DOHH2 (cell line): ENCODE data around the gene KCNK6.

Experiments used
- H3F3A ChIP-seq: fragments of 200-600 bp; sonication (generic), shearing (Covaris generic); 2 replicates; pipeline ENCODE4 v1.6.0; 2016; ENCODE audit warnings: antibody characterized with exemption, mild to moderate bottlenecking; ENCODE audit not compliant: control insufficient read depth, insufficient read depth
- H3K27ac ChIP-seq: fragments of 200-600 bp; sonication (generic); 2 replicates; pipeline ENCODE4 v1.5.1; 2014; ENCODE audit warnings: low read depth, mild to moderate bottlenecking, low read length, moderate library complexity
- H3K27me3 ChIP-seq: fragments of 200-600 bp; sonication (generic); 2 replicates; pipeline ENCODE4 v1.6.1; 2014; ENCODE audit warnings: mild to moderate bottlenecking, low read length, mixed read lengths; ENCODE audit not compliant: control insufficient read depth
- H3K36me3 ChIP-seq: fragments of 200-600 bp; sonication (generic); 2 replicates; pipeline ENCODE4 v1.6.1; 2014; ENCODE audit warnings: mild to moderate bottlenecking, low read length, moderate library complexity, mixed read lengths; ENCODE audit not compliant: control insufficient read depth
- H3K4me1 ChIP-seq: fragments of 200-600 bp; sonication (generic); 2 replicates; pipeline ENCODE4 v1.6.1; 2014; ENCODE audit warnings: mild to moderate bottlenecking, low read length, mixed read lengths; ENCODE audit not compliant: control insufficient read depth
- H3K4me2 ChIP-seq: fragments of 200-600 bp; sonication (generic); 2 replicates; pipeline ENCODE4 v1.6.0; 2014; ENCODE audit warnings: mild to moderate bottlenecking, low read length, moderate library complexity
- H3K4me3 ChIP-seq: fragments of 200-600 bp; sonication (generic); 2 replicates; pipeline ENCODE4 v1.5.1; 2014; ENCODE audit warnings: mild to moderate bottlenecking, low read length, mixed read lengths
- H3K79me2 ChIP-seq: fragments of 200-600 bp; sonication (generic); 2 replicates; pipeline ENCODE4 v1.6.1; 2014; ENCODE audit warnings: mild to moderate bottlenecking, low read length, mixed read lengths; ENCODE audit not compliant: control insufficient read depth
- H3K9me2 ChIP-seq: fragments of 200-600 bp; sonication (generic); replicated peaks from 2 replicates; pipeline ENCODE4 v1.6.1; 2014; ENCODE audit warnings: mild to moderate bottlenecking, low read length, mixed read lengths; ENCODE audit not compliant: control insufficient read depth
- H3K9me3 ChIP-seq: fragments of 200-600 bp; sonication (generic); 2 replicates; pipeline ENCODE4 v1.6.1; 2014; ENCODE audit warnings: antibody characterized with exemption, low read length, mixed read lengths; ENCODE audit not compliant: control insufficient read depth, insufficient read depth
- H4K20me1 ChIP-seq: fragments of 200-600 bp; sonication (generic); 2 replicates; pipeline ENCODE4 v1.6.0; 2014; ENCODE audit warnings: low read depth, mild to moderate bottlenecking, antibody characterized with exemption, low read length, moderate library complexity; ENCODE audit not compliant: control insufficient read depth, insufficient read depth
- EZH2phosphoT487 ChIP-seq: fragments of 200-600 bp; sonication (generic); IDR thresholded peaks from 2 replicates; pipeline ENCODE4 v1.6.1; 2017; ENCODE audit warnings: borderline replicate concordance, mild to moderate bottlenecking, antibody characterized with exemption, low read length, moderate library complexity, mixed read lengths
- TF ChIP-seq, protein P1 (sequence below): fragments of 200-600 bp; sonication (generic); IDR thresholded peaks from one replicate; pipeline ENCODE4 v1.5.1; 2014; ENCODE audit warnings: antibody characterized with exemption, mild to moderate bottlenecking, low read depth, low read length; ENCODE audit not compliant: poor library complexity, severe bottlenecking

KCNK6 gene

DNA sequence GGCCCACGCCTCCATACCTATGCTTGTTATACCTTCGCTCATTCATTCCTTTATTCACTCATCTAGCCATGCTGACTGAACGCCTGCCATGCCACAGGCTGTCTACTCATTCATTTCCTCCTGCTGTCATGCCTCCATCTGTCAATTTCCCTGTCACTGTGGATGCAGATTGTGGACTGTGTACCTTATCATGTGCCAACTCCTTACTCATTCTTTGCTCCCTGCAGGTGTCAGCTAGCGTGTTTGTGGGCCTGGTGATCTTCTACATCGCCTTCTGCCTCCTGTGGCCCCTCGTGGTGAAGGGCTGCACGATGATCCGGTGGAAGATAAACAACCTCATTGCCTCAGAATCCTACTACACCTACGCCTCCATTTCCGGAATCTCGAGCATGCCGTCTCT lies 50.7 kb downstream of the KCNK6 start:
- Histone ChIP-seq H3K9me3 (no peaks in the 10 kb centered on the region), H3F3A (no peaks in the 10 kb centered on the region), H3K27ac (no peak overlapping the region), H3K27me3 (no peaks in the 10 kb centered on the region; the same call in none of the 2 replicates), H3K36me3 (peaks cover 5% of the 10 kb centered on the region; the same call in 1 of the 2 replicates), H3K4me1 (peaks cover 6% of the 10 kb centered on the region), H3K9me2 (no peaks in the 10 kb centered on the region), H3K4me2 (no peak overlapping the region), H4K20me1 (no peaks in the 10 kb centered on the region; the same call in 1 of the 2 replicates), H3K4me3 (no peak overlapping the region), H3K79me2 (peaks cover 7% of the 10 kb centered on the region)
- TF ChIP-seq EZH2phosphoT487, result no peak
- TF ChIP-seq, protein P1, sequence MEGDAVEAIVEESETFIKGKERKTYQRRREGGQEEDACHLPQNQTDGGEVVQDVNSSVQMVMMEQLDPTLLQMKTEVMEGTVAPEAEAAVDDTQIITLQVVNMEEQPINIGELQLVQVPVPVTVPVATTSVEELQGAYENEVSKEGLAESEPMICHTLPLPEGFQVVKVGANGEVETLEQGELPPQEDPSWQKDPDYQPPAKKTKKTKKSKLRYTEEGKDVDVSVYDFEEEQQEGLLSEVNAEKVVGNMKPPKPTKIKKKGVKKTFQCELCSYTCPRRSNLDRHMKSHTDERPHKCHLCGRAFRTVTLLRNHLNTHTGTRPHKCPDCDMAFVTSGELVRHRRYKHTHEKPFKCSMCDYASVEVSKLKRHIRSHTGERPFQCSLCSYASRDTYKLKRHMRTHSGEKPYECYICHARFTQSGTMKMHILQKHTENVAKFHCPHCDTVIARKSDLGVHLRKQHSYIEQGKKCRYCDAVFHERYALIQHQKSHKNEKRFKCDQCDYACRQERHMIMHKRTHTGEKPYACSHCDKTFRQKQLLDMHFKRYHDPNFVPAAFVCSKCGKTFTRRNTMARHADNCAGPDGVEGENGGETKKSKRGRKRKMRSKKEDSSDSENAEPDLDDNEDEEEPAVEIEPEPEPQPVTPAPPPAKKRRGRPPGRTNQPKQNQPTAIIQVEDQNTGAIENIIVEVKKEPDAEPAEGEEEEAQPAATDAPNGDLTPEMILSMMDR, result no peak

DNA sequence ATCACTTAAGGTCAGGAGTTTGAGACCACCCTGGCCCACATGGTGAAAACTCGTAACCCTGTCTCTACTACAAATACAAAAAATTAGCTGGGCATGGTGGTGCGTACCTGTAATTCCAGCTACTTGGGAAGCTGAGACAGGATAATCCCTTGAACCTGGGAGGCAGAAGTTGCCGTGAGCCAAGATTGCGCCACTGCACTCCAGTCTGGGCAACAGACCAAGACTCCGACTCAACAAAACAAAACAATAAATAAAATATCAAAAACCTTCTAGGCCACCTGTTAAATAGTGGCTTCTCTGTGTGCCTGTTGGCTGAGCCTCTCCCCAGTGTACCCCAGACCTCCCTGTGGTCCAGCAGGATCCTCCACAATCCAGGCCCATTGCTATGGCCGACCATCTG lies 51.4 kb downstream of the KCNK6 start:
- H3K4me1 ChIP-seq, result peaks cover 13% of the 10 kb centered on the region
- TF ChIP-seq EZH2phosphoT487, result no peak
- TF ChIP-seq, protein P1, result no peak
- H3K27ac ChIP-seq, result no peak overlapping the region
- H3K4me2 ChIP-seq, result no peak overlapping the region
- no peaks in the 10 kb centered on the region for H3F3A ChIP-seq
- no peaks in the 10 kb centered on the region for H3K9me2 ChIP-seq
- no peaks in the 10 kb centered on the region; the same call in 1 of the 2 replicates for H4K20me1 ChIP-seq
- no peak overlapping the region for H3K4me3 ChIP-seq
- H3K36me3 ChIP-seq, result peaks cover 9% of the 10 kb centered on the region
- H3K27me3 ChIP-seq, result no peaks in the 10 kb centered on the region; the same call in none of the 2 replicates
- peaks cover 15% of the 10 kb centered on the region for H3K79me2 ChIP-seq
- H3K9me3 ChIP-seq, result no peaks in the 10 kb centered on the region

DNA sequence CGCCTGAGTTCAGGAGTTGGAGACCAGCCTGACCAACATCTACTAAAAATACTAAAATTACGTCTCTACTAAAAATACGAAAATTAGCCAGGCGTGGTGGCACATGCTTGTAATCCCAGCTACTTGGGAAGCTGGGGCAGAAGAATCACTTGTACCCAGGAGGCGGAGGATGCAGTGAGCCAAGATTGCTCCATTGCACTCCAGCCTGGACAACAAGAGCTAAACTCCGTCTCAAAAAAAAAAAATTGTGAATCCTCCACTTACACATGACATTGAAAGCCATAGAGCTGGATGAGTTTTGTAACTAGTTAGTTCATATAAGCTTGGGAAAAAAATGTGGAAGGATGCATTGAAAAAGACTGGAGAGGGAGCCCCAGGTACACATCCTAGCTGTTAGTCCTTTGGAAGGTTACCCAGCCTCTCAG lies 54.3 kb downstream of the KCNK6 start:
- Histone ChIP-seq H3K27ac (0 out of 2 replicates have a peak overlapping the region, but pooled peaks have one; percentile 33), H3K4me1 (peaks cover 18% of the 10 kb centered on the region), H3K36me3 (peaks cover 26% of the 10 kb centered on the region), H3K79me2 (peaks cover 36% of the 10 kb centered on the region), H3K9me3 (no peaks in the 10 kb centered on the region), H4K20me1 (no peaks in the 10 kb centered on the region; the same call in 1 of the 2 replicates), H3K4me2 (peak overlapping the region; percentile 99), H3K9me2 (no peaks in the 10 kb centered on the region), H3K4me3 (peak overlapping the region; percentile 96), H3K27me3 (no peaks in the 10 kb centered on the region; the same call in none of the 2 replicates), H3F3A (no peaks in the 10 kb centered on the region)
- TF ChIP-seq, protein P1, result no peak
- TF ChIP-seq EZH2phosphoT487, result no peak
